Kidney tubule cell (primary cell): ENCODE results near the gene TSPAN14.

Experiments
- DNase-seq: peaks from one replicate; pipeline ENCODE4 v3.0.0-alpha.2; 2018; ENCODE audit warnings: low spot score

Gene TSPAN14

DNA sequence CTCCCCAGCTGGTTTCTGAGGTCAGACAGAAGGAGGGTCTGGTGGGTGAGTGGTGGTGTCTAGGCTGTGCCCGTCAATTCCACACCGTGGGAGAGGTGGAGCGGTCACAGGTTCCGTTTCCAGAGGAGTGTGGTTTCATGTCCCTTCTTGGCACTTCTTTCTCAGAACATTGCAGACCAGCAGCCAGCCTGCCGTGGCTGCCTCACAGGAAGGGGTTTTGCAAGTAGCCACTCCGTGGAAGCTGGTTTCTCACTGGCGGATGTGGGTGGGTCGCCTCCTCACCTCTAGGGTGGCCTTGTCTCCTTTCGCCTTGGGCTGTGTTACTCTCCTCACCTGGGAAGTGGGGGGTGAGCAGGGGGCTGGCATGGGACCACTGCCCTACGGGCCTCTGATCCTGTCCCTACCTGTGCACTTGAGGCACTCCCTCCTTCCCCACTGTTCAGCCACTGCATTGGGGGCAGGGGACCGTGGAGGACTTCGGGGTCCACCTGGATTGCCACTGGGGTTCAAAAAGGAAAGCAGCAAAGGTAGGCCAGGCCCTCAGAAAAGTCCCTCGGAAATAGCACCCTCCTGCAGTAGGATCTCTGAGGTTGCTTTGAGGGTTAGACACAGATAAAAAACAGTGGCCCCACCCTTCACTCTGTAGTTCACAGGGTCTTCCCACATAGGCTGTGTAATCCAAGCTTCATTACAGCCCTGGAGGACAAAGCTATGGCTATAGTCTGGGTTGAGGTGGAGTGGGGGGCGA, 33.9 kb downstream of the TSPAN14 start:
- DNase-seq, result no peak

- DNase-seq, result peak; percentile 58
These were observed 34.5 kb downstream of the TSPAN14 start for GRCh38 chr10:80488539-80489066.

DNA sequence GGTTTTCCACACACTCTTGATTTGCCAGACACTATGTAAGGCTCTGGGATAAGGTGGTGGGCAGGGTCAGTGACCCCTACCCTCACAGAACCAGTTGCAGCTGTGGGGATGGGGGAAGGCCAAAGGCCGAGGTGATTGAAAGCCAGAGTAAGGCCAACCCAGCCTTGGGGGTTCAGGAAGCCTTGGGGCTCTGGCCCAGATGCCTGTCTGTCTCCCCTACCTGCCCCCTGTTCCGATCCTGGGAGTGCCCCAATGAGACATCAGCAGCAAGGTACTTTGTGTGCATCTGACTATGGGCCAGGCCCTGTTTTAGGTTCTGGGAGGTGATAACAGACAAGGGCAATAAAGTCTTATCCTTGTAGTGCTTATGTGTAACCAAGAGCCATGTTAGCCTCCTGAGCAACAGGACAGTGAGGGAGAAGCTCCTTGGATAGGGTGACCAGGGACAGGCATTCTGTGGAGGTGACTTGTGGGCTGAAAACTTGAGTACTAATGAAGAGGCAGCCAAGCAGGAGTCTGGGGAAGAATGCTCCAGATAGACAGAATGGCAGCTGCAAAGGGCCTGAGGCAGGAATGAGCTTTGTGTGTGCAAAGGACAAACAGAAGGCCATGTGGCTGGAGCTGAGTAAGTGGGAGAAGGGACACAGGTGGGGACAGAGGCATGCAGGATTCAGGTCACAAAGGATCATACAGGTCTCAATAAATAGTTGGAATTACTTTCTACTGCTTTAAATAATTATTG, 35.4 kb downstream of the TSPAN14 start:
- DNase-seq, result no peak

DNA sequence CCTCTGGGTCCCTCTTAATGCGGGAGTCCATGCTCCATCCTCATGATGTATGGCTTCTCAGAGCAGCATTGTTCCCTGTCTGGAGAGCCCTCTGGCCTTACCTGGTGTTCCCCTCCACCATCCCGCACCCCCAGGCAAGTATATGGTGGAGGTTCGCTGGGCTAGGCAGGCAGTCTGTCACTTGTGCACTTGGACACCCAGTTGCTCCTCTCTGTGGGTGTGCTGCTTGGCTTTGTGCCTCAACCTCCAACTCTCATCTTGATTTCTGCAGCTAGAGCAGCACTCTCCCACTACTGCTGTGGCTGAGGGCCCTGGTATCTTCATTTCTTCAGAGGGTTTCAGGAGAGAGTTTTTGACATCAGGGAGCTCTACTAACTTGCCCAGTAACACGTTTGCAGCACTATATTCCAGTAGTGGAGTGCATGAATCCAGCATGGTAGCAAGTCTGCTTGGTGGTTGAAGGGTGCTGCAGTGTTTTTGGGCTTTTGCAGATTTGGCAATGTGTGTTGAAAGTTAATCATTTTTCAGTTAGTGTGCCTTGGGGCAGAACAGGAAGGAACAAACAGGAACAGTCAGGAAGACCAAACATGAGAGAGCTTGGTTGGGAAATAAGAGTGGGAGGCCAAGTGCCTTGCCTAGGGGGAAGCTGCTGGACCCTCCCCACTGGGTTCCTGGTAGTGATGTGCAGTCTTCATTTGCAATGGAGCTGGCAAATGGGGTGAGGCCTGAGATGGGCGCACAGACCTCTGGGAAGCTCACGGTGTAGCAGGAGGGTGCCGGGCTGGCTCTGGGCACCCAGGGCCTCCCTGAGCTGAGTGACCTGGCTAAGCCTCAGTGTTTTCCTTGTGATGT, 37.4 kb downstream of the TSPAN14 start:
- peak; percentile 62 for DNase-seq

DNA sequence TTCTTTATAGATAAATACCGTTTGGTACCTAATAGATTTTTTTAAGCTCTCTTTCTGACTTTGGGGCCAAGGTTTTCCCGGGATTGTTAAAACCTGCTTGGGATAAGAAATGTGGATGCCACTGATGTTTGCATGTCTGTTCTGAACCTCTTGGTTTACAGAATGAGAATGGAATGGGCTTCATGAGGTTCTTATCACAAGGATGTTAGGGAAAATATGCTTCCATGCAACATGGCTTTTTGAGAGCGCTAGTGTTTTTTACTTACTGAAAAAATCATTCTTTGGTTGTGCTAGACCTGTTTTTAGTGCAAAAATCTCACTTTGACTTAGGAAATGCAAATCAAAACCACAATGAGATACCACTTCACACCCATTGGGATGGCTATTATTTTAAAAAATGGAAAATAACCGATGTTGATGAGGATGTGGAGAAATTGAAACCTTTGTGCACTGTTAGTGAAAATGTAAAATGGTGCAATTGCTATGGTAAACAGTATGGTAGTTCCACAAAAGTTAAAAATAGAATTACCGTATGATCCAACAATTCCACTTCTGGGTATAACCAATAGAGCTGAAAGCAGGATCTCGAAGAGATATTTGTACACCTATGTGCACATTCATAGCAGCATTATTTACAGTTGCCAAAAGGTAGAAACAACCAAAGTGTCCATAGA, 38.9 kb downstream of the TSPAN14 start:
- no peak for DNase-seq

GRCh38 chr10:80493522-80494051, 39.5 kb downstream of the TSPAN14 start:
- peak; percentile 45 for DNase-seq

DNA sequence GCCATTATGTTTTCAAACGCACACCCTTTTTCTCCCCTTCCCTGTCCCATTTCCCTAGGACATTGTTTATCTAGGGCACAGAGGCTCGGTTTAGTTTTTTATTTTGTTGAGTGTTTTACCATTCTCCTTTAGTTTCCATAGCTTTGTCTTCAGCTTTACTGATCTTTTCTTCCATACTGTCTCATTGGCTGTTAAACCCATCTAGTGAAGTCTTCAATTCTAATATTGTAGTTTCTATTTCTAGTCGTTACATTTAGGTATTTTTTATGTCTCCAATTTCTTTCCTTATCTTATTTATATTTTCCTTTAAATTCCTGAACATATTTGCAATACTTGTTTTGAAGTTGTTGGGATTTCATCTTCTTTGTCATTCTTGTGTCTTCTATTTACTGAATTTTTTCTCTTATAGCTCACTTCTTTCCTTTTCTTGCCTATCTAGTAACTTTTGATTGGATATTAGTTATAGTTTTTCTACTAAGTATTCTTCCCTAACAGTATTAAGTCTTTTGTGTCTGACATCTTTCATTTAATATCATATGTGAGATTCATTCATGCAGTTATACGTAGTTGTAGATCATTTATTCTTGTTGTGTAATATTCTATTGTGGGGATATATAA, 42.6 kb downstream of the TSPAN14 start:
- DNase-seq, result no peak

GRCh38 chr10:80497187-80498077, 43.3 kb downstream of the TSPAN14 start:
- DNase-seq, result no peak

- DNase-seq, result no peak
These were observed 44.1 kb downstream of the TSPAN14 start for GRCh38 chr10:80498078-80498832.

- peak; percentile 95 for DNase-seq
These were observed 45.0 kb downstream of the TSPAN14 start for GRCh38 chr10:80498833-80499741.

DNA sequence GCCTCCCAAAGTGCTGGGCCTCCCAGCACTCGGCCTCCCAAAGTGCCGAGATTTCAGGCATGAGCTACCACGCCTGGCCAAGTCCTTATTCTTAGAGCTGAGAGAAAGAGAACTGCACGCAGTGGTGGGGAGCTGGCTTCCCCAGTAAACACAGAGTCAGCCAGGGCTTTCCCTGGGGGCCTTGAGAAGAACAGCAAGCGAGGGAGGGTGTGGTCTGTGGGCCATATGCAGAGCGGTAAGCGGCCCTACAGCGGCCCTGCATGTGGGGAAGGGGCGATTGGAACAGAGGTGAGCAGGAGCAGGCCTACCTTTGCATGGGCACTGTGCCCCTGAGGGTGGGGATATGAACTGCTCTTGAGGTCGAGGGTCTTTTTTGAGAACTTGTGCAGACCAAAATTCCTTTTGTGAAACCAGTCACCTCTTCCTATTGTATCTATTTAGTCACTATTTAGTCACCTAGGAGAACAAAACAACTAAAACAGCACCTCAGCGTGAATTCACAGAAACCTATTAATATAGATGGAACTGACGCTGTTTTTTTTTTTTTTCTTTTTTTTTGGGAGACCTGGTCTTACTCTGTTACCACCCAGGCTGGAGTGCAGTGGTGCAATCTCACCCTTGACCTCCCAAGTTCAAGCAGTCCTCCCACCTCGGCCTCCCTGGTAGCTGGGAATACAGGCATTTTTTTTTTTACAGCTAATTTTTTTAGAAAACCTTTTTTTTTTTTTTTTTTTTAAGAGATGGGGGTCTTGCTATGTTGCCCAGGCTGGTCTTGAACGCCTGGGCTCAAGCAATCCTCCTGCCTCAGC, 46.7 kb downstream of the TSPAN14 start:
- peak; percentile 50 for DNase-seq

DNA sequence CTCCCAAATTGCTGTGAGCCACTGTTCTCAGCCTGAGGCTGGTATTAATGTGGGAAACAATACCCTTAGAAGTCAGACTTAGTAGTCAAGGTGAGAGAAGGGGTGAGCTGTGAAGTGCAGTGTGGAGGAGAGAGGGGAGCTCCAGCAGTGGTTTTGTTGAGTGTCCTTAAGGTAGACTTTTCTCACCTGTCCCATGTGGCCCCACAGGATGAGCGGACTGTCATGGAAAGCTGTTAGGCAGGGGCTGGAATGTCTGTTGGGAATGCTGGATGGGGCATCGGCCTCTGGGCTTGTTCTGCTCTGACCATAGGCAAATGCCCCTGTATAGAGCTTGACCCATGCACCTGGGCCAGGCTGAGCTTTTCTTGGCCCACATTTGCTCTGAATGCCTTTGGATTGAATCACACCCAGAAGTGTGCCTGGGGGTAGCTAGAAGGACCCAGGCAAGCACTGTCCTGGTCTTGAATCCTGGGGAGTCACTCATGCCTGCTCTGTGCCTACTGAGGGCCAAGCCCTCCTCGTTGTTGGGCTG, 47.3 kb downstream of the TSPAN14 start:
- peak; percentile 83 for DNase-seq

DNA sequence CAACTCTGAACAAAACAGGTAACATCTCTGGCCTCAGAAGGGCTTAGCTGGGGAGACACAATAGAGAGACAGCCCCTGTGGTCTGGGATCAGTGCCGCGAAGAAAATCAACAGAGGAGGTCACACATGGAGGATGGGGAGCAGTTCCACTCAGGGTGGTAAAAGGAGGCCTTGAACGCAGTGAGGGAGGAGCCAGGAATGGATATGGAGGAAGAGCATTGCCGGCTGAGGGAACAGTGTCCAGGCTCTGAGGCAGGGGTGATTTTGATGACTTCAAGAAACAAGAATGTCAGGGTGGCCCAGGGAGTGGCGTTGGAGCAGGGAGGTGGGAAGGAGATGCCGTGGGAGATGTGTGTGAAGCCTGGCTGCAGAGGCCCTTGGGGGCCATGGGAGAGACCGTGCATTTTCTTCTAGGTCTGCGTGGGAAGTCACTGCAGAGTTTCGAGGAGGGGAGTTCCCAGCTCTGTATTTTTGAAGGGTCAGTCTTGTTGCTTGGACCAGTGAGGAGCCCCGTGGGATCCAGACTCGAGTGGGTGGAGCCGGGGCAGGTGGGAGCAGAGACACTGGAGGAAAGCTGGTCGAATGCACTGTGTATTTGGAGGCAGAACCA, 47.9 kb downstream of the TSPAN14 start:
- DNase-seq, result peak; percentile 80

- peak; percentile 87 for DNase-seq
These were observed 48.8 kb downstream of the TSPAN14 start for GRCh38 chr10:80502621-80503583.

- peak; percentile 52 for DNase-seq
These were observed 49.6 kb downstream of the TSPAN14 start for GRCh38 chr10:80503584-80504157.
